HFFc6 (cell line): ENCODE results near the gene USP6NL. TPM values are rescaled to one million over a fixed set of nuclear protein-coding genes. Genes with fewer than 3 reads are reported as not detected.

ENCODE experiments used
- DNase-seq: peaks from one replicate; pipeline ENCODE4 v3.0.0-alpha.2; 2018
- H3K27ac Mint-ChIP-seq: 2 replicates; pipeline ENCODE4 v1.8.0; 2020; ENCODE audit warnings: mild to moderate bottlenecking, mixed read lengths
- H3K27me3 Mint-ChIP-seq: 2 replicates; pipeline ENCODE4 v1.8.0; 2021; ENCODE audit warnings: mild to moderate bottlenecking, moderate library complexity, mixed read lengths; ENCODE audit not compliant: insufficient read depth
- H3K36me3 Mint-ChIP-seq: 2 replicates; pipeline ENCODE4 v1.8.0; 2021; ENCODE audit warnings: low read depth, mixed read lengths
- H3K4me1 Mint-ChIP-seq: 2 replicates; pipeline ENCODE4 v1.8.0; 2020; ENCODE audit warnings: low read depth, mixed read lengths
- H3K4me3 Mint-ChIP-seq: 2 replicates; pipeline ENCODE4 v1.8.0; 2020; ENCODE audit warnings: mild to moderate bottlenecking, moderate library complexity, mixed read lengths
- H3K9me3 Mint-ChIP-seq: 2 replicates; pipeline ENCODE4 v1.8.0; 2020; ENCODE audit warnings: mild to moderate bottlenecking, mixed read lengths
- CTCF ChIP-seq: fragments of 200-600 bp; sonication (generic); IDR thresholded peaks from 2 replicates; pipeline ENCODE4 v1.5.0; 2021; ENCODE audit warnings: antibody characterized with exemption, mild to moderate bottlenecking
- total RNA-seq, 6 experiments: library from RNA; stranded (reverse); fragmentation: NEBNext Ultra II Directional; extraction: Animal tissue kit (Norgen Biotek cat#: 25700); gene quantifications; 2 replicates in 1 of 6; 3 replicates in 5 of 6; pipeline ENCODE4 v1.2.3, GENCODE V29; 2021

Gene USP6NL
- total RNA-seq, 6 experiments from 2014 or later, result 9.8 to 13.3 (median 11.8) TPM

- H3K4me3 Mint-ChIP-seq, result no peak overlapping the region
- H3K4me1 Mint-ChIP-seq, result peaks cover 12% of the 10 kb centered on the region
- no peaks in the 10 kb centered on the region for H3K9me3 Mint-ChIP-seq
- H3K27ac Mint-ChIP-seq, result no peak overlapping the region
- DNase-seq, result no peak
- no peaks in the 10 kb centered on the region; the same call in 1 of the 2 replicates for H3K36me3 Mint-ChIP-seq
- no peaks in the 10 kb centered on the region for H3K27me3 Mint-ChIP-seq
- TF ChIP-seq CTCF, result no peak
Measured at GRCh38 chr10:11597470-11597869, 14.0 kb downstream of the USP6NL start.

- H3K36me3 Mint-ChIP-seq, result no peaks in the 10 kb centered on the region; the same call in 1 of the 2 replicates
- no peaks in the 10 kb centered on the region for H3K9me3 Mint-ChIP-seq
- peaks cover 12% of the 10 kb centered on the region for H3K4me1 Mint-ChIP-seq
- H3K27ac Mint-ChIP-seq, result peak overlapping the region; percentile 61
- no peak for TF ChIP-seq CTCF
- peak; percentile 52 for DNase-seq
- H3K27me3 Mint-ChIP-seq, result no peaks in the 10 kb centered on the region
- H3K4me3 Mint-ChIP-seq, result peak overlapping the region; percentile 1; the same call in 1 of the 2 replicates
Measured at GRCh38 chr10:11595395-11595692, 16.1 kb downstream of the USP6NL start.

- Mint-ChIP-seq H3K4me1 (peaks cover 12% of the 10 kb centered on the region), H3K27me3 (no peaks in the 10 kb centered on the region), H3K27ac (peak overlapping the region; percentile 8; the same call in 1 of the 2 replicates), H3K4me3 (no peak overlapping the region), H3K9me3 (no peaks in the 10 kb centered on the region), H3K36me3 (no peaks in the 10 kb centered on the region; the same call in 1 of the 2 replicates)
- no peak for DNase-seq
- no peak for TF ChIP-seq CTCF
Measured at GRCh38 chr10:11594589-11595394, 16.7 kb downstream of the USP6NL start.

GRCh38 chr10:11593612-11594011 lies 17.8 kb downstream of the USP6NL start:
- DNase-seq, result no peak
- Mint-ChIP-seq H3K4me3 (no peak overlapping the region), H3K27ac (no peak overlapping the region), H3K9me3 (no peaks in the 10 kb centered on the region), H3K4me1 (peaks cover 12% of the 10 kb centered on the region), H3K36me3 (no peaks in the 10 kb centered on the region; the same call in 1 of the 2 replicates), H3K27me3 (no peaks in the 10 kb centered on the region)
- no peak for TF ChIP-seq CTCF

GRCh38 chr10:11589738-11590137 lies 21.7 kb downstream of the USP6NL start:
- H3K27me3 Mint-ChIP-seq, result no peaks in the 10 kb centered on the region
- no peaks in the 10 kb centered on the region for H3K9me3 Mint-ChIP-seq
- no peak for TF ChIP-seq CTCF

More at GRCh38 chr10:11589738-11590137, 21.7 kb downstream of the USP6NL start:
- H3K36me3 Mint-ChIP-seq, result peaks cover 5% of the 10 kb centered on the region
- no peak overlapping the region for H3K27ac Mint-ChIP-seq
- H3K4me3 Mint-ChIP-seq, result no peak overlapping the region
- H3K4me1 Mint-ChIP-seq, result peaks cover 18% of the 10 kb centered on the region
- DNase-seq, result no peak
